Duodenal mucosa (tissue), 2 donors: Measurements from ENCODE around the gene REEP1.

Experiments
- H3K27ac ChIP-seq: one replicate; pipeline ENCODE4 v1.7.0; 2013; ENCODE audit warnings: low read depth, low read length
- H3K27me3 ChIP-seq, 2 donors: one replicate each; pipeline ENCODE4 v1.7.0; 2013; ENCODE audit warnings: low read length in 2 of 2, control low read depth in 1 of 2; ENCODE audit not compliant: insufficient read depth in 2 of 2, control insufficient read depth in 1 of 2
- H3K36me3 ChIP-seq, 2 donors: one replicate each; pipeline ENCODE4 v1.7.0; 2013; ENCODE audit warnings: low read length in 2 of 2, control low read depth in 1 of 2; ENCODE audit not compliant: insufficient read depth in 2 of 2, control insufficient read depth in 1 of 2
- H3K4me1 ChIP-seq, 2 donors: one replicate each; pipeline ENCODE4 v1.7.0; 2013; ENCODE audit warnings: low read length in 2 of 2, control low read depth in 1 of 2; ENCODE audit not compliant: insufficient read depth in 2 of 2, control insufficient read depth in 1 of 2
- H3K4me3 ChIP-seq, 2 donors: one replicate each; pipeline ENCODE4 v1.7.0; 2013; ENCODE audit warnings: low read length in 2 of 2, low read depth in 1 of 2
- H3K9ac ChIP-seq, 2 donors: one replicate each; pipeline ENCODE4 v1.7.0; 2013; ENCODE audit warnings: low read length in 2 of 2, low read depth in 1 of 2
- H3K9me3 ChIP-seq, 2 donors: one replicate each; pipeline ENCODE4 v1.7.0; 2013; ENCODE audit warnings: low read length in 2 of 2, control low read depth in 1 of 2; ENCODE audit not compliant: control insufficient read depth in 1 of 2

Gene REEP1

DNA sequence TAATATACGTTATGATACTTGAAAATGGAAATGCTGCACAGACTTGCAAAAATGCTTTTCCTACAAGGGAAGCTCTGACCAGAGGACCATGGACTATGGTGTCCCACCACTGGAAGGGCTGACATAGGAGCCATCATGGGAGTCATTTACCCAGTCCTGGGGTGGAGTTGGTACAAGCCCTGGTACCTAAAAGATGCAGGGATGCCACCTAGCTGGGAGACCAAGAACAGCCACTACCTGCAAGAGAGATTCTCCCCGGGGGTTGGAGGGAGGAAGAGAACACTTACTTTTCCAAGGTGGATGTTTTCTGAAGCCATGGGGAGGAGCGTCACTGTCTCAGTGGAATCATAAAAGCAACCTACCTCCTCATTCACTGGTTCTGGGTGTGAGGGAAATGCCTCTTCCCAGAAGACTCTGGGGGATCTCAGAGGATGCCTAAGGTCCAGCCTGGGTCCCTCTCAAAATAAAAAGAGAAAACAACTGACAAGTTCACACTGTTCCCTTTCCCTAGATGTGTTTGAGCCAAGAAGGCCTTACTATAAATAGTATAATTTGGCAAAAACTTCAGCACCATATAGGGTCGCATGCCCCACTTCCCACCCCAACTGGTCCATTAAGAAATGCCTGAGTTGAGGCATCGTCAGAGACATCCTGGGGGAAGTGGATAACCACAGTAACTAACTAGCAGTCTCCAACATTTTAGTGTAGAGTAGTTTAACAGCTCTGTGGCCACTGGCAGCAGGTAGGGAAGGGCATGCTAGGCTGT is 39.9 kb downstream of the REEP1 start:
- Histone ChIP-seq H3K27me3 (no peaks in the 10 kb centered on the region), H3K36me3 (no peaks in the 10 kb centered on the region), H3K4me1 (peaks cover 14 to 15% of the 10 kb centered on the region in 2 donors), H3K9ac (no peak overlapping the region), H3K4me3 (no peak overlapping the region), H3K27ac (no peak overlapping the region), H3K9me3 (no peaks in the 10 kb centered on the region)

GRCh38 chr2:86296947-86297346 is 40.5 kb downstream of the REEP1 start:
- Histone ChIP-seq H3K27me3 (no peaks in the 10 kb centered on the region), H3K4me1 (peaks cover 8 to 13% of the 10 kb centered on the region in 2 donors), H3K9me3 (no peaks in the 10 kb centered on the region), H3K9ac (no peak overlapping the region), H3K4me3 (no peak overlapping the region), H3K27ac (no peak overlapping the region), H3K36me3 (no peaks in the 10 kb centered on the region)

DNA sequence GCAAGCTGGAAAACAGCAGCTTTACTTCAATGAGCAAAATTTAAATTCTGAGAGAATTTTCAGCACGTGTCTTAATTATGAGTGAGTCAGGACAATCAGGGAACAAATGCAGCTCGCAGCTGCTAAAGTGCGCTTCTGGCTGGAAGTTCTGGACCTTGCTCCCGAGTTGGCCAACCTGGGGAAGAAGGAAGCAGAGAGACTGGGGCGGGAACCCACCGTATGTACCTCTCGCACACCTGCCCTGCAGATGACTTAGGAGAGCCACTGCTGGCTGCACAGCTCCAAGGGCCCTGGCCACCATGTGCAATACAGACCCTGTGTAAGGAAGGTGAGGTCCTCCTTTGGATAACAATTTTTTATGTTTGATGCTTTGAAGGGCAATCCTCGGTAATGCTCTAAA is 42.4 kb downstream of the REEP1 start:
- H3K36me3 ChIP-seq, result no peaks in the 10 kb centered on the region
- H3K4me1 ChIP-seq, result peaks cover 4 to 8% of the 10 kb centered on the region in 2 donors
- H3K4me3 ChIP-seq, result no peak overlapping the region

GRCh38 chr2:86293612-86294011 is 43.8 kb downstream of the REEP1 start:
- no peaks in the 10 kb centered on the region for H3K27me3 ChIP-seq
- no peak overlapping the region for H3K4me3 ChIP-seq
- no peak overlapping the region for H3K9ac ChIP-seq
- peaks cover 4 to 8% of the 10 kb centered on the region in 2 donors for H3K4me1 ChIP-seq
- no peaks in the 10 kb centered on the region for H3K36me3 ChIP-seq
- H3K9me3 ChIP-seq, result no peaks in the 10 kb centered on the region
- H3K27ac ChIP-seq, result no peak overlapping the region

More for the DNA sequence above, 42.4 kb downstream of the REEP1 start:
- no peaks in the 10 kb centered on the region for H3K9me3 ChIP-seq
- no peak overlapping the region for H3K27ac ChIP-seq
- H3K27me3 ChIP-seq, result no peaks in the 10 kb centered on the region
- H3K9ac ChIP-seq, result no peak overlapping the region

- Histone ChIP-seq H3K9ac (no peak overlapping the region), H3K4me3 (no peak overlapping the region), H3K36me3 (no peaks in the 10 kb centered on the region), H3K27me3 (no peaks in the 10 kb centered on the region), H3K4me1 (peaks cover 4 to 8% of the 10 kb centered on the region in 2 donors), H3K9me3 (no peaks in the 10 kb centered on the region), H3K27ac (no peak overlapping the region)
These were observed 44.6 kb downstream of the REEP1 start for GRCh38 chr2:86292571-86293515.

- Histone ChIP-seq H3K4me3 (no peak overlapping the region), H3K27ac (no peak overlapping the region), H3K9me3 (no peaks in the 10 kb centered on the region), H3K27me3 (no peaks in the 10 kb centered on the region), H3K4me1 (peaks cover 4 to 8% of the 10 kb centered on the region in 2 donors), H3K36me3 (no peaks in the 10 kb centered on the region), H3K9ac (no peak overlapping the region)
These were observed 46.1 kb downstream of the REEP1 start for GRCh38 chr2:86291328-86291662.

- no peak overlapping the region for H3K27ac ChIP-seq
- no peaks in the 10 kb centered on the region for H3K36me3 ChIP-seq
- H3K9ac ChIP-seq, result no peak overlapping the region
- no peaks in the 10 kb centered on the region for H3K9me3 ChIP-seq
- H3K4me1 ChIP-seq, result peaks cover 4 to 8% of the 10 kb centered on the region in 2 donors
- H3K4me3 ChIP-seq, result no peak overlapping the region
- no peaks in the 10 kb centered on the region for H3K27me3 ChIP-seq
These were observed 46.7 kb downstream of the REEP1 start for GRCh38 chr2:86290596-86291327.

DNA sequence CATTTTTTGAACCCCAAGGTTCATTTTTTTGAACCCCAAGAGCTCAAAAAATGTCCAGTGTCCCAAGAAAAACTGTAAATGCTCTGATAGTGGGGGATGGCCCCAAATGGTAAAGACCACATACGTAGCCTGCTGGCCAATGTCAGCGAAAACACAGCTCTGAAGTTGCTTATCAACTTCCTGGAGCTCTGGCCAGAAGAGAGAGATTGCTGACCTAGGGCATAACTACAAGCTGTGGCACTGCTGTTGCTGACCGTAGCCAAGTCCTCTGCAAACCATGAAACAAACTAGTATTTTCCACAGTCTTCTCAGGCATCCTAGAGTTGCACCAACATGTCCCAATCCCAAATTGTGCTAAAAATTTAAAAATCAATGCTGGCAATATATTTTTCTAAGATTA is 50.9 kb downstream of the REEP1 start:
- no peaks in the 10 kb centered on the region for H3K36me3 ChIP-seq
- peaks cover 0 to 13% of the 10 kb centered on the region in 2 donors for H3K4me1 ChIP-seq

GRCh38 chr2:86285981-86286380 is 51.4 kb downstream of the REEP1 start:
- no peak overlapping the region for H3K27ac ChIP-seq
- H3K4me1 ChIP-seq, result peaks cover 0 to 13% of the 10 kb centered on the region in 2 donors
- H3K9me3 ChIP-seq, result no peaks in the 10 kb centered on the region
- no peak overlapping the region for H3K9ac ChIP-seq
- no peaks in the 10 kb centered on the region for H3K36me3 ChIP-seq
- H3K27me3 ChIP-seq, result no peaks in the 10 kb centered on the region
- H3K4me3 ChIP-seq, result no peak overlapping the region

More for the DNA sequence above, 50.9 kb downstream of the REEP1 start:
- no peak overlapping the region for H3K27ac ChIP-seq
- no peaks in the 10 kb centered on the region for H3K9me3 ChIP-seq
- no peaks in the 10 kb centered on the region for H3K27me3 ChIP-seq
- no peak overlapping the region for H3K4me3 ChIP-seq
- H3K9ac ChIP-seq, result no peak overlapping the region
